ENCODE measurements around the gene ZSCAN9.

The ZSCAN9 gene

DNA sequence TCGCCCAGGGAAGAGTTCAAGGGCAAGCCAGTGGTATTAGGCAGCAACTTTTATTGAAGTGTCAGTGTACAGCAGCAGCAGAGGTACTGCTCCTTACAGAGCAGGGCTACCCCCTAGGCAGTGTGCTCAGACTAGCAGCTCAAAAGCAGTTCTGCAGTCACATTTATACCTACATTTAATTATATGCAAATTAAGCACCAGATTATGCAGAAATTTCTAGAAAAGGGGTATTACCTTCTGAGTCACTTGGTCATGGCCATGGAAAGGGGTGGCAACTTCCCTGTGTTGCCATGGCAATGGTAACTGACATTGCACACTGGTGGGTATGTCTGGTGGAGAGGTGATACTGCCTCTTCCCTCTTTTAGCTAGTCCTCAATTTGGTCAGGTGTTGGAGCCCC is 29.0 kb downstream of the ZSCAN9 start:
- H3K79me2 ChIP-seq (ENCODE audit: control insufficient read depth, low read length): peaks cover 24% of the 10 kb centered on the region
- H3K36me3 ChIP-seq (ENCODE audit: control insufficient read depth, low read length): peaks cover 10% of the 10 kb centered on the region
- H3K4me2 ChIP-seq (ENCODE audit: low read length): no peak overlapping the region
- no peak overlapping the region for H3K4me3 ChIP-seq (ENCODE audit: low read length)
- no peaks in the 10 kb centered on the region for H4K20me1 ChIP-seq (ENCODE audit: control insufficient read depth, insufficient read depth, low read depth, low read length)
- H3K9me3 ChIP-seq (ENCODE audit: control insufficient read depth, insufficient read depth, low read length): no peaks in the 10 kb centered on the region
- peaks cover 17% of the 10 kb centered on the region for H3K4me1 ChIP-seq (ENCODE audit: control insufficient read depth, low read length)
- no peak overlapping the region for H3K27ac ChIP-seq (ENCODE audit: low read depth, low read length)
- H3F3A ChIP-seq (ENCODE audit: control insufficient read depth, insufficient read depth): no peaks in the 10 kb centered on the region
- H3K27me3 ChIP-seq (ENCODE audit: control insufficient read depth, low read length): no peaks in the 10 kb centered on the region
- TF ChIP-seq, protein P1, sequence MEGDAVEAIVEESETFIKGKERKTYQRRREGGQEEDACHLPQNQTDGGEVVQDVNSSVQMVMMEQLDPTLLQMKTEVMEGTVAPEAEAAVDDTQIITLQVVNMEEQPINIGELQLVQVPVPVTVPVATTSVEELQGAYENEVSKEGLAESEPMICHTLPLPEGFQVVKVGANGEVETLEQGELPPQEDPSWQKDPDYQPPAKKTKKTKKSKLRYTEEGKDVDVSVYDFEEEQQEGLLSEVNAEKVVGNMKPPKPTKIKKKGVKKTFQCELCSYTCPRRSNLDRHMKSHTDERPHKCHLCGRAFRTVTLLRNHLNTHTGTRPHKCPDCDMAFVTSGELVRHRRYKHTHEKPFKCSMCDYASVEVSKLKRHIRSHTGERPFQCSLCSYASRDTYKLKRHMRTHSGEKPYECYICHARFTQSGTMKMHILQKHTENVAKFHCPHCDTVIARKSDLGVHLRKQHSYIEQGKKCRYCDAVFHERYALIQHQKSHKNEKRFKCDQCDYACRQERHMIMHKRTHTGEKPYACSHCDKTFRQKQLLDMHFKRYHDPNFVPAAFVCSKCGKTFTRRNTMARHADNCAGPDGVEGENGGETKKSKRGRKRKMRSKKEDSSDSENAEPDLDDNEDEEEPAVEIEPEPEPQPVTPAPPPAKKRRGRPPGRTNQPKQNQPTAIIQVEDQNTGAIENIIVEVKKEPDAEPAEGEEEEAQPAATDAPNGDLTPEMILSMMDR (IDR thresholded peaks at IDR 0.05; ENCODE audit: low read depth, low read length, poor library complexity, severe bottlenecking): no peak
- no peak for TF ChIP-seq EZH2phosphoT487 (IDR thresholded peaks at IDR 0.05; ENCODE audit: borderline replicate concordance, low read length)
- H3K9me2 ChIP-seq (replicated peaks; ENCODE audit: control insufficient read depth, low read length): no peaks in the 10 kb centered on the region

DNA sequence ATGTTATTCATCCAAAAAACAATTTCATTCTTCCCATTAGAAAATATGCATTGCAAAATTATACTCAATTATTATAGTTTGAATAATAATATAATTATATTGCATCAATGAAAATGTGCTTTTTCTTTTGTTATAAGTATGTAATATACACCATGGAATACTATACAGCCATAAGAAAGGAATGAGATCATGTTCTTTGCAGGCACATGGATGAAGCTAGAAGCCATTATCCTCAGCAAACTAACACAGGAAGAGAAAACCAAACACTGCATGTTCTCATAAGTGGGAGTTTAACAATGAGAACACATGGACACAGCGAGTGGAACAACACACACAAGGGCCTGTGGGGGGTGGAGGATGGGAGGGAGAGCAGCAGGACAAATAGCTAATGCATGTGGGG is 32.0 kb downstream of the ZSCAN9 start:
- Histone ChIP-seq H3K9me3 (ENCODE audit: control insufficient read depth, insufficient read depth, low read length) (no peaks in the 10 kb centered on the region), H3K9me2 (replicated peaks; ENCODE audit: control insufficient read depth, low read length) (no peaks in the 10 kb centered on the region), H4K20me1 (ENCODE audit: control insufficient read depth, insufficient read depth, low read depth, low read length) (no peaks in the 10 kb centered on the region), H3K36me3 (ENCODE audit: control insufficient read depth, low read length) (no peaks in the 10 kb centered on the region; the same call in 1 of the 2 replicates), H3K4me1 (ENCODE audit: control insufficient read depth, low read length) (peaks cover 10% of the 10 kb centered on the region), H3K4me3 (ENCODE audit: low read length) (no peak overlapping the region), H3K79me2 (ENCODE audit: control insufficient read depth, low read length) (peaks cover 4% of the 10 kb centered on the region), H3K4me2 (ENCODE audit: low read length) (no peak overlapping the region), H3F3A (ENCODE audit: control insufficient read depth, insufficient read depth) (no peaks in the 10 kb centered on the region), H3K27me3 (ENCODE audit: control insufficient read depth, low read length) (no peaks in the 10 kb centered on the region), H3K27ac (ENCODE audit: low read depth, low read length) (no peak overlapping the region)
- no peak for TF ChIP-seq EZH2phosphoT487 (IDR thresholded peaks at IDR 0.05; ENCODE audit: borderline replicate concordance, low read length)
- TF ChIP-seq, protein P1 (IDR thresholded peaks at IDR 0.05; ENCODE audit: low read depth, low read length, poor library complexity, severe bottlenecking): no peak

DNA sequence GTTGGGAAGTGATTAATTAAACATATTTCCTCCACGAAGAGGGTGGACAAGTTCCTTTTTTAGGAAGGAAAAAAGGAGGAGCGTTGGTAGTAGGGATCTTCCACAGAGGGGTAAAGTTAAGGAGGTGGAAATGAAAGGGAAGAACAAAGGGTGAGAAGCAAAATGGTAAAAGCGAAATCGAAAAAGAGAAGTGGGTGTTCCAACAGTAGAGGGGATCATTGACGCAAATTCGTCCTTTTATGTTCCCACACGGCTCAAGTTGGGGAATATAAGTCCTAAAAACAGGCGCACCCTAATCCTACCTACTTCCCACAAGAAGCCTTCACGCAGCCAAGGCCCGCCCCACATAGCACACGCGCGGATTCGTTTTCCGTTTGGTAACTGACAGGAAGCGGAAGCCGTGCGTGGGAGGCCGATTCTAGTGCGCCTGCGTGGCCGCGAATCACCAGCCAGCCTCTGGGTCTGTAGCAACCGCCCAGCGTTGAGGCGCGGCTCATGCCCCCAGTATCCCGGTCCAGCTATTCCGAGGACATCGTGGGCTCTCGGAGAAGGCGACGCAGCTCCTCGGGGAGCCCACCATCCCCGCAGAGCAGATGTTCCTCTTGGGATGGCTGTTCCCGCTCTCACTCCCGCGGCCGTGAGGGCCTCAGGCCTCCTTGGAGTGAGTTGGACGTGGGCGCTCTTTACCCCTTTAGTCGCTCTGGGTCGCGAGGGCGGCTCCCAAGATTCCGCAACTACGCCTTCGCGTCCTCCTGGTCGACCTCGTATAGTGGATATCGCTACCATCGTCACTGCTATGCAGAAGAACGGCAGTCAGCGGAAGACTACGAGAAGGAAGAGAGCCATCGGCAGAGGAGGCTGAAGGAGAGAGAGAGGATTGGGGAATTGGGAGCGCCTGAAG is 34.1 kb downstream of the ZSCAN9 start, which contains the start of gene NKAPL:
Gene NKAPL (plus strand): TSS at position 421 of the 901 bp plus-strand sequence. CDS start 75 bp downstream, at position 496.
- H3K36me3 ChIP-seq (ENCODE audit: control insufficient read depth, low read length): no peaks in the 10 kb centered on the region
- no peak within 1 kb of the TSS for H3K27ac ChIP-seq (ENCODE audit: low read depth, low read length)
- H3F3A ChIP-seq (ENCODE audit: control insufficient read depth, insufficient read depth): no peaks in the 10 kb centered on the region
- no peak for TF ChIP-seq EZH2phosphoT487 (IDR thresholded peaks at IDR 0.05; ENCODE audit: borderline replicate concordance, low read length)
- TF ChIP-seq, protein P1 (IDR thresholded peaks at IDR 0.05; ENCODE audit: low read depth, low read length, poor library complexity, severe bottlenecking): no peak
- H3K9me3 ChIP-seq (ENCODE audit: control insufficient read depth, insufficient read depth, low read length): no peaks in the 10 kb centered on the region
- H3K9me2 ChIP-seq (replicated peaks; ENCODE audit: control insufficient read depth, low read length): no peaks in the 10 kb centered on the region
- H3K79me2 ChIP-seq (ENCODE audit: control insufficient read depth, low read length): no peaks in the 10 kb centered on the region
- no peak within 1 kb of the TSS for H3K4me2 ChIP-seq (ENCODE audit: low read length)
- H4K20me1 ChIP-seq (ENCODE audit: control insufficient read depth, insufficient read depth, low read depth, low read length): no peaks in the 10 kb centered on the region
- no peaks in the 10 kb centered on the region for H3K4me1 ChIP-seq (ENCODE audit: control insufficient read depth, low read length)
- no peak within 1 kb of the TSS for H3K4me3 ChIP-seq (ENCODE audit: low read length)
- no peaks in the 10 kb centered on the region for H3K27me3 ChIP-seq (ENCODE audit: control insufficient read depth, low read length)
